Liver (tissue), 9 donors: ENCODE data around the gene WFIKKN1. TPM values are rescaled to one million over a fixed set of nuclear protein-coding genes. Genes with fewer than 3 reads are reported as not detected.

ENCODE experiments used
- DNase-seq: peaks from one replicate; pipeline ENCODE4 v3.0.0-alpha.2; 2017; ENCODE audit warnings: low spot score
- H3K27ac ChIP-seq, 2 donors: one replicate each; pipeline ENCODE4 v1.7.0; 2013; ENCODE audit warnings: inconsistent platforms in 2 of 2, low read length in 2 of 2, control low read depth in 1 of 2, low read depth in 1 of 2, mild to moderate bottlenecking in 1 of 2
- H3K27me3 ChIP-seq, 4 donors: one replicate each; pipeline versions ENCODE4 v1.6.1 to v1.7.0; 2013; ENCODE audit warnings: low read length in 3 of 4, inconsistent platforms in 1 of 4, mild to moderate bottlenecking in 1 of 4, moderate library complexity in 1 of 4; ENCODE audit not compliant: control insufficient read depth in 4 of 4, insufficient read depth in 4 of 4
- H3K36me3 ChIP-seq, 4 donors: one replicate each; pipeline versions ENCODE4 v1.6.1 to v1.7.0; 2013; ENCODE audit warnings: low read length in 3 of 4, mild to moderate bottlenecking in 3 of 4, low read depth in 1 of 4, moderate library complexity in 1 of 4; ENCODE audit not compliant: control insufficient read depth in 4 of 4, insufficient read depth in 3 of 4
- H3K4me1 ChIP-seq, 4 donors: one replicate each; pipeline versions ENCODE4 v1.6.1 to v1.7.0; 2013; ENCODE audit warnings: low read length in 3 of 4, mild to moderate bottlenecking in 3 of 4, moderate library complexity in 1 of 4; ENCODE audit not compliant: control insufficient read depth in 4 of 4, insufficient read depth in 4 of 4
- H3K4me3 ChIP-seq, 3 donors: one replicate each; pipeline versions ENCODE4 v1.6.1 to v1.7.0; 2013; ENCODE audit warnings: low read length in 3 of 3, control low read depth in 1 of 3, low read depth in 1 of 3, mild to moderate bottlenecking in 1 of 3
- H3K9ac ChIP-seq, 2 donors: one replicate each; pipeline ENCODE4 v1.7.0; 2013; ENCODE audit warnings: low read length in 2 of 2, mild to moderate bottlenecking in 2 of 2, moderate library complexity in 2 of 2, control low read depth in 1 of 2, low read depth in 1 of 2
- H3K9me3 ChIP-seq, 4 donors: one replicate each; pipeline versions ENCODE4 v1.6.1 to v1.7.0; 2013; ENCODE audit warnings: low read length in 3 of 4; ENCODE audit not compliant: control insufficient read depth in 4 of 4
- ATF3 ChIP-seq: IDR thresholded peaks from 2 replicates; pipeline ENCODE4 v1.6.1; 2016; ENCODE audit warnings: antibody characterized with exemption
- CTCF ChIP-seq: fragments of 150-350 bp; IDR thresholded peaks from 2 replicates; pipeline ENCODE4 v1.5.1; 2017; ENCODE audit warnings: improper control_type of control experiment, low read depth, low read length; ENCODE audit not compliant: missing input control
- EGR1 ChIP-seq, 2 donors: IDR thresholded peaks; 2 replicates each; pipeline ENCODE4 v1.6.1; 2016 to 2018; ENCODE audit warnings: antibody characterized with exemption in 2 of 2, low read depth in 2 of 2
- FOXA1 ChIP-seq: IDR thresholded peaks from 2 replicates; pipeline ENCODE4 v1.6.1; 2016; ENCODE audit warnings: antibody characterized with exemption
- GABPA ChIP-seq, 2 donors: IDR thresholded peaks in 1 of 2; conservative IDR thresholded peaks in 1 of 2; 2 replicates each; pipeline ENCODE4 v1.6.1; 2016; ENCODE audit warnings: antibody characterized with exemption in 2 of 2, mild to moderate bottlenecking in 1 of 2, moderate library complexity in 1 of 2
- HNF4A ChIP-seq, 2 donors: conservative IDR thresholded peaks; 2 replicates each; pipeline ENCODE4 v1.6.1; 2016; ENCODE audit warnings: antibody characterized with exemption in 2 of 2, mild to moderate bottlenecking in 2 of 2
- JUND ChIP-seq, 2 donors: IDR thresholded peaks; 2 replicates each; pipeline ENCODE4 v1.6.1; 2016; ENCODE audit warnings: antibody characterized with exemption in 2 of 2
- MAX ChIP-seq: IDR thresholded peaks from 2 replicates; pipeline ENCODE4 v1.6.1; 2016; ENCODE audit warnings: antibody characterized with exemption
- NR2F2 ChIP-seq: IDR thresholded peaks from 2 replicates; pipeline ENCODE4 v1.6.1; 2016; ENCODE audit warnings: antibody characterized with exemption
- RAD21 ChIP-seq, 2 donors: IDR thresholded peaks; 2 replicates each; pipeline ENCODE4 v1.6.1; 2016; ENCODE audit warnings: antibody characterized with exemption in 2 of 2, mild to moderate bottlenecking in 2 of 2
- RXRA ChIP-seq, 2 donors: IDR thresholded peaks; 2 replicates each; pipeline ENCODE4 v1.6.1; 2017 to 2018; ENCODE audit warnings: antibody characterized with exemption in 2 of 2, mild to moderate bottlenecking in 1 of 2
- SP1 ChIP-seq: IDR thresholded peaks from 2 replicates; pipeline ENCODE4 v1.6.1; 2018; ENCODE audit warnings: antibody characterized with exemption, mild to moderate bottlenecking
- TAF1 ChIP-seq: conservative IDR thresholded peaks from 2 replicates; pipeline ENCODE4 v1.6.1; 2016; ENCODE audit warnings: antibody characterized with exemption, mild to moderate bottlenecking
- YY1 ChIP-seq: IDR thresholded peaks from 2 replicates; pipeline ENCODE4 v1.6.1; 2016; ENCODE audit warnings: antibody characterized with exemption, mild to moderate bottlenecking
- WGBS: extraction: QIAGEN DNeasy Blood & Tissue Kit; methylation state at CpG from one replicate; pipeline ENCODE4 v1.1.7; 2013; 5-methylcytosine and 5-hydroxymethylcytosine counted together
- polyA plus RNA-seq, 2 donors: library from polyadenylated mRNA; stranded (reverse) in 1 of 2; unstranded in 1 of 2; fragments of 200-250 nt in 1 of 2; fragments of >200 nt in 1 of 2; fragmentation: Nextera tagmentation in 1 of 2; extraction: Ambion mirVana in 1 of 2; gene quantifications; one replicate each; pipeline versions ENCODE4 v1.2.1 to v1.2.3, GENCODE V29; 2013 to 2015
- total RNA-seq, 2 donors: library from RNA; depleted of rRNA; stranded (reverse); fragments of >200 nt; gene quantifications; one replicate each; pipeline ENCODE4 v1.2.3, GENCODE V29; 2014
- donor health status: healthy.
- donor health status: healthy.
- donor health status: healthy.
- donor health status: healthy.
- donor health status: healthy.

Gene WFIKKN1
- total and polyA plus RNA-seq, 4 donors, result 0.19 to 1.2 (median 0.46) TPM

GRCh38 chr16:660459-661183, 29.8 kb downstream of the WFIKKN1 start:
- DNase-seq, result peak; percentile 83
- H3K27me3 ChIP-seq, result no peaks in the 10 kb centered on the region
- H3K36me3 ChIP-seq, result peaks cover 0 to 5% (median 0%) of the 10 kb centered on the region in 4 donors
- H3K9me3 ChIP-seq, result no peaks in the 10 kb centered on the region
- H3K4me1 ChIP-seq, result peaks cover 10 to 22% (median 15%) of the 10 kb centered on the region in 4 donors
- H3K9ac ChIP-seq, result no peak overlapping the region
- H3K4me3 ChIP-seq, result peak overlapping the region in 1 of 3 donors; percentile 19
- peak overlapping the region; percentile 50 to 52 for H3K27ac ChIP-seq
- TF ChIP-seq ATF3 (no peak), SP1 (peak; percentile 38), NR2F2 (no peak), CTCF (peak; percentile 43), GABPA (IDR thresholded peaks at IDR 0.05 in 1 of 2, conservative IDR thresholded peaks at IDR 0.05 in 1 of 2) (peak in 1 of 2 donors; percentile 29), HNF4A (conservative IDR thresholded peaks at IDR 0.05) (no peak), RAD21 (IDR thresholded peaks at IDR 0.05) (peak in 1 of 2 donors; percentile 48), TAF1 (no peak), EGR1 (IDR thresholded peaks at IDR 0.05; ENCODE audit: low read depth in 2 of 2) (no peak)
- WGBS, result 29% methylated on average over 39 of the region's 43 CpGs

- H3K4me3 ChIP-seq, result peak overlapping the region in 1 of 3 donors; percentile 19
- peaks cover 0 to 2% (median 0%) of the 10 kb centered on the region in 4 donors for H3K36me3 ChIP-seq
- no peaks in the 10 kb centered on the region for H3K27me3 ChIP-seq
- H3K27ac ChIP-seq, result peak overlapping the region; percentile 50 to 52
- no peak overlapping the region for H3K9ac ChIP-seq
- WGBS, result 44% methylated on average over 35 of the region's 35 CpGs
- H3K9me3 ChIP-seq, result no peaks in the 10 kb centered on the region
- DNase-seq, result no peak
- TF ChIP-seq HNF4A (conservative IDR thresholded peaks at IDR 0.05), result peak; percentile 35 to 45
- TF ChIP-seq NR2F2, result peak; percentile 30
- no peak for TF ChIP-seq CTCF
- H3K4me1 ChIP-seq, result peaks cover 10 to 22% (median 15%) of the 10 kb centered on the region in 4 donors
Measured at GRCh38 chr16:661184-661821, 30.5 kb downstream of the WFIKKN1 start.

GRCh38 chr16:662095-662494, 31.3 kb downstream of the WFIKKN1 start:
- WGBS, result 97% methylated on average over 19 of the region's 19 CpGs
- Histone ChIP-seq H3K4me3 (no peak overlapping the region), H3K36me3 (peaks cover 0 to 2% (median 0%) of the 10 kb centered on the region in 4 donors), H3K27me3 (no peaks in the 10 kb centered on the region), H3K27ac (no peak overlapping the region), H3K9me3 (no peaks in the 10 kb centered on the region), H3K4me1 (peaks cover 10 to 22% (median 15%) of the 10 kb centered on the region in 4 donors), H3K9ac (no peak overlapping the region)
- DNase-seq, result no peak
- no peak for TF ChIP-seq CTCF
- no peak for TF ChIP-seq MAX
- no peak for TF ChIP-seq FOXA1
- TF ChIP-seq HNF4A (conservative IDR thresholded peaks at IDR 0.05), result no peak
- no peak for TF ChIP-seq YY1
- no peak for TF ChIP-seq TAF1
- TF ChIP-seq SP1, result no peak
- no peak for TF ChIP-seq RAD21 (IDR thresholded peaks at IDR 0.05)
- no peak for TF ChIP-seq RXRA (IDR thresholded peaks at IDR 0.05)
- no peak for TF ChIP-seq JUND (IDR thresholded peaks at IDR 0.05)
